Ecto neural progenitor cell (in vitro differentiated cells): ENCODE measurements around the gene SPTBN1.
A peak's percentile ranks its signal among the peaks of the same experiment; 100 is the strongest.

Source experiments
- DNase-seq: peaks from one replicate; pipeline ENCODE4 v3.0.0-alpha.2; 2018; ENCODE audit warnings: low spot score

The SPTBN1 gene

GRCh38 chr2:54653572-54654204 is 197.6 kb downstream of the SPTBN1 start:
- DNase-seq: no peak

GRCh38 chr2:54655046-54655809 is 199.1 kb downstream of the SPTBN1 start:
- no peak for DNase-seq

DNA sequence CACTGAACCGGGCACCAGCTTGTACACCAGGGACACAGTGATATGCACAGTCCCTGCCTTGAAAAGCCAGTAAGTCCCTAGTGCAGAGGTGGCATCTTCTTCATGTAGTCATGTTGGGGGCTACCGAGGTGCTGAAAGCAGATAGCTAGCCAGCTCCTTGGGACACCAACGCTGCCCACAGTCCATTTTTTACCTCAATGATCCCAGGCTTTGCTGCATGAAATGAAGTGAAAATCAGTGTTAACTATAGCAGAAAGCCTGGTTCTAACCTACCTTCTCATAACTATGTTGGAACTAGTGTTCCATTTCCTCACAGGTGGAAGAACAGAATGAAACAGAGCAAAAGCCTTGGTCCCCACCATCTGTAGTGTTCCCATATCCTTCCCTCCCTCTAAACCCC is 200.7 kb downstream of the SPTBN1 start:
- no peak for DNase-seq

DNA sequence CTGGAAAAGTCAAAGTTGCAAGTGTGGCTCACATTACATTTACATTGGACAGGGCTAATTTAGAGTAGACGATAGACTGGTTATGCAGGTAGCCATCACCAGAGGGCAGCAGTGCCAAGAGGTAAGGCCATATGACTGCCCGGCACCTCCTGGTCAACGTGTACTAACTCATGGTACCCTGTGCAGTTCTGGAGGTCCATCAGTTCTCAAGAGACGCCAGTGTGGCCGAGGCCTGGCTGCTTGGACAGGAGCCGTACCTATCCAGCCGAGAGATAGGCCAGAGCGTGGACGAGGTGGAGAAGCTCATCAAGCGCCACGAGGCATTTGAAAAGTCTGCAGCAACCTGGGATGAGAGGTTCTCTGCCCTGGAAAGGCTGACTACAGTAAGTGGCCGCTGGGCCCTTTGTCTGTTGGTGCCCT is 201.5 kb downstream of the SPTBN1 start:
- peak; percentile 61 for DNase-seq

- no peak for DNase-seq
Measured at GRCh38 chr2:54658564-54659071, 202.5 kb downstream of the SPTBN1 start.

- no peak for DNase-seq
Measured at GRCh38 chr2:54659527-54659926, 203.4 kb downstream of the SPTBN1 start.

GRCh38 chr2:54660752-54661151 is 204.6 kb downstream of the SPTBN1 start:
- DNase-seq: no peak

DNA sequence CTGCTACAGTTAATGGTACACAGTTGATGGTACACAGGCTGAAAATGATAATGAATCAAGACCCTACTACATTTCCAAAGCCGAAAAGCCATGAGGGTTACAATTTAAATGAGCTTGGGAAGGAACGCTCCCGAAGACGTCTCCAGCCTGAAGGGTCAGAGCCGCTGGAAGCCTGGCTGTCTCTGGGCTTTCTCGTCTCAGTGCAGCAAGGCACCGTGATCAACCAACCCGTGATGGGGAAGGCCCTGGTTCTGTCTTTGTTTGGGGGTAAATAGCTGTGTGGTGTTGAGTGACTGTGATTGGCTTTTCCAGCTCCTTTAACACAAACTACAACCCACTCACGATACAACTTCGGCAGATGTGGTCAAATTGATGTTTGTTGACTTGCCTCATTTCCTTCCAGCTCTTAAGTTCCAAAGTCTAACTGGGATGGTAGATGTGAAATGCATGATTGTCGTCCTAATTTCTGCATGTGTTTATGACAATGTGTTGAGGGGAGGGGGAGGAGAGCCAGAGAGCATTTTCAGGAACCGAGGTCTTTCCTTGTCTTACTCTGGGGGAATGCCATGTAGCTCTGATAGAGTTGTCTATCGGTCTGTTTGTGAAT is 207.4 kb downstream of the SPTBN1 start:
- no peak for DNase-seq

DNA sequence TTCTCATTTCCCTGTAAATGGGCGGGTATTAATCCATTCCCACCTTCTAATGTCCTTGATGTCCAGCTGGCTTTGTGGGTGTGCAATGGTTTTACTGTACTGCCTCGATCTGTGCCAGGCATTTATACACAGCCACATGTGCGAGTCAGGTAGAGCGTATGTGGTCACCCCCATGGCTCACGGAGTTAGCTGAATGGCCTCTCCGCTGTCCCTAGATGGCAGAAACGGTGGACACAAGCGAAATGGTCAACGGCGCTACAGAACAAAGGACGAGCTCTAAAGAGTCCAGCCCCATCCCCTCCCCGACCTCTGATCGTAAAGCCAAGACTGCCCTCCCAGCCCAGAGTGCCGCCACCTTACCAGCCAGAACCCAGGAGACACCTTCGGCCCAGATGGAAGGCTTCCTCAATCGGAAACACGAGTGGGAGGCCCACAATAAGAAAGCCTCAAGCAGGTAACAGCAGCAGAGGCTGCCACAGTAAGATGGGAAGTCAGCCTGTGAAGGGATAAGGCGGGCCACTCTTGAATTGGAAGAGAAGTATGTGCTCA is 208.2 kb downstream of the SPTBN1 start:
- no peak for DNase-seq

DNA sequence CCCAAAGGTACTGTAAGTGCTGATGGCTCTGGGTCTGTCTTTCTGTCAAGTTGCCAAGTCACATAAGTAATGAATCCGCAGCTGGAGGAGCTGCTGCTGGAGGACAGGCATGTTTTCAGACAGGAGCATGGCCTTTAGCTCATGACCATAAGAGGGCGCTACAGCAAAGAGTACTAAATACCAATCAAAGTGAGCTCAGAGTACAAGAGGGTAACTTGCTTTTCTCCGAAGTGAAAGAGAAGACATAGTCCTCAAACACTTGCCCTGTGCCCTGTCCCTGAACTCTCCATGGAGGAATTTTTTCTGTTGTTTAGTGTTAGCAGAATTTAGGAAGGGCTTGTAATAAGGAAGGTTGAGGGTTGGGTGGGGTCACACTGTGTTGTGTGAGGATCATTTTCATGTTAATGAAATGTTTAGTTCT is 209.3 kb downstream of the SPTBN1 start:
- DNase-seq: peak; percentile 64

DNA sequence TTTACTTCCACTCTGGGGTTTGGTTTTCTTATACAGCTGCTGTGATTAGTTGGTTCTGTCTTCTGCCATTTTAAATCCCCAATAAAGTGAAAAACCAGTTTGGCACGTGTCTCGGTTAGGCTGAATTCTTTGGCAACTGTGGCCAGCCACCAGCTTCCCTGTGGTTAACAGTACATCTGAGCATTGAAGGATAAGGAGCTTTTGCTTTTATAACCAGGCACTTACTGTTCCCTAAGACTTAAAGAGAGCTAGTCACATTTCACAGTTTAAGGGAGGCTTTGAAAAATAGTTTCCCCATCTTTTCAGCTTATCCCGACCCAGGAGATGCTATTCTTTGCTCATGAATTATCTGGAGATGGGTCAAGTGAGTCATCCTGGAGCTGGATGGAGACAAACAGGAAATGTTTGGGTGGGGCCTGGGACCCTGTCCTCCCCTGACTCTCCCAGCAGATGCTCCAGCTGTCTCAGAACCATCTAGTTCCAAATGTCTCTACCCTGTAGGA is 210.1 kb downstream of the SPTBN1 start:
- DNase-seq: no peak

DNA sequence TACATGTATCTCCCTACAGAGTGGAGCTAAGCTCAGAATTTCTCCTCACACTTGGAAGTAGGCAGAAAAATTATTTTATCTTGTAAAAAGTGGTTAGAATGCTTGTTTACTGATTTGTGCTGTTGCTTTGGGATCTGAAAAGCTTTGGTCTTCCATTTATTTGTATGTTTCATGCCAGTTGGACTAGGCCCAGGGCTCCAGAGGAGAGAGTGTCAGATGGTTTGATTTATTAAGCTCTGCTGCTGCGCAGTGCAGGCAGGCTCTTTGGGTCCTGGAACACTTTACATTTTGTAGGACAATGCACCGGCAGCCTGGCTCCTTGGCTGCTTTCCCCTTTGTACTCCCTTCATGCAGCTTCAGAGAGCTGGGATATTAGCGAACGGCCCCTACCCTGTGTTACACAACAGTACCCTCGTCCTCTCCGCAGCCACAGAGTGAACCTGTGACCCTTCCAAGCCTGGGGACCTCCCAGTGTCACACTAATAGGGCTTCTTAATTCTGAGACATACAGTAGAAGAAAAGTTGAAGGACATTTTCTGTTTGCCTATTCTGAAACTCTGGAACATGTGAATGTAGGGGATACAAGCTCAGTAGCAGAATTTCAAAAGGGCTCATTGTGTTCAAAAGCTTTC is 210.6 kb downstream of the SPTBN1 start:
- no peak for DNase-seq

DNA sequence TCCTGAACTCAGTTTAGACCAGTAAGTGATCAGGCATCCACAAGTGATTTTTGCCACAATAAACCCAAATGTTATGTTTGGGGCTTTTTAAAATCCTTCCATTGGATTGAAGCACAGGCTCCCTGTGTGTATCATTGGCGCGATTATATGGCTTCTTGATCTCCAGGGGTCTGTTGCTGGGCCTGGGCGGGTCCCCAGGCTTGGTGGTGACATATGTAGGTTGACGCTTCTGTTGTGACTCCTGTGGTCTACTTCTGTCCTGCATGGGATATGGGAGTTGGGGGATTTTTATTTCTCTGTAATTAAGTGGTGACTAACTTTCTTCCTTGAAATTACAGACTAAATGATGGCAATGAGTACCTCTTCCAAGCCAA is 211.1 kb downstream of the SPTBN1 start:
- DNase-seq: no peak

- DNase-seq: no peak
Measured at GRCh38 chr2:54667726-54668650, 211.9 kb downstream of the SPTBN1 start.

DNA sequence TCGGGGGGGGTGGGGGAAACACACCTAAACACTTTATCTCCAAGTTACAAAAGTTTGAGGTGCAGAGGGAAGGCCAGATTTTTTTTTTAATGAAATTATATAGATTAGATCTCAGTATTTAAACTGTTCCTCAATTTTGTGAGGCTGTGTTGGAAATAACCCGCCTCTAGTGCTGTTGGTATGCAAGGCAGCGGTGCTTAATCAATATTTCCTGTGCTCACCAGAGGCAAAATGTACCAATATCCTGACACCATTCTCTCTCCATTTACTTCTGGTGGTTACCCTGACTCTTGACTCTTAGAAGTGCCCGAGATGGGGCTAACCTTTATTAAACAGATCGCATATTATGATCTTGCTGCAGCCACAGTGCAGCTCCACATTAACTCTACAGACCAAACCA is 212.6 kb downstream of the SPTBN1 start:
- DNase-seq: no peak

- no peak for DNase-seq
Measured at GRCh38 chr2:54669677-54670484, 213.8 kb downstream of the SPTBN1 start.

- no peak for DNase-seq
Measured at GRCh38 chr2:54670485-54671009, 214.4 kb downstream of the SPTBN1 start.

DNA sequence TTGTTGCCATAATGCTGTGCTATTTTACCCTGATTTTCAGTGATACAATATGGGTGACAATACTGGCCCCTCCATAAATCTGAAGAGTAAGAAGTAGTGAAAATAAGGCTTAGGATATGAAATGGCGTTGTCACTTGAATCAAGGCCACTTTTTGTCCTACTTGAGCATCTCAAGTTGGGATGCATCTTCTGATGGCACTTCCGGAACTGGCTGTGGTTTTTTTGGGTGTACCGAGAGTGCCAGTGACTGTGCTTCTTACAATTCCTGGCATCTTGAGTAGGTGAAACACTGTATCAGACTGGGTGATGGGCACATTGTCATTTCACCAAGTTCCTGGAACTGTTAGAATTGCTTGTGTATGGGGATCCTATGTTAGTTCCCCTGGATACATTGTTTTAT is 214.9 kb downstream of the SPTBN1 start:
- DNase-seq: no peak

DNA sequence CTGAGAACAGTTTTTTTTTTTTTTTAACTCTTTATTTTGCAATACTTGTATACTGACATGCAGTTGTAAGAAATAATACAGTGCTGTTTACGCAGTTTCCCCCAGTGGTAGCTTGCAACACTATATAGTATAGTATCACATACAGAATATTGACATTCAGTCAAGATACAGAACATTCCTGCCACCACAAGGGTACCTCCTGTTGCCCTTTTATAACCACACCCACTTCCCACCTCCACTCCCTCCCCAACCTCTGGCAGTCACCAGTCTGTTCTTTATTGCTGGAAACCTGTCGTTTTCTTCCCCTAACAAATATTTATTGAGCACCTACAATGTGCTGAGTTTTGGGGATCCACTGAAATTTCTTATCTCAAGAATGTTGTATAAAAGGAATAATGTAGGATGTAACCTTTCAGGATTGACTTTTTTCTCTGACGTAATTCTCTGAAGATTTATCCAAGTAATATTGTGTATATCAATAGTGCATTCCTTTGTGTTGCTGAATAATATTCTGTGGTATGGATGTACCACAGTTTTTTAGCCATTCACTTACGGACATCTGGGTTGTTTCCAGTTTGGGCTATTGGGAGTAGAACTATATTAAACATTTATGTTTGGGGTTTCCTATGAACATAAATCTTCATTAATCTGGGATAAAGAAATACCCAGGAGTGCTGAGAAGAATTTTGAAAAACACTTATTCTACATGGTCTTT is 215.9 kb downstream of the SPTBN1 start:
- no peak for DNase-seq
